IPS-18c (cell line): ENCODE data around the gene MBTPS2.
"Not testable (repeated sequence)": the region's sequence is repeated elsewhere in the genome, so short reads cannot be mapped to it uniquely, and the experiment has no call there.

ENCODE experiments used
- H3K4me3 ChIP-seq: 2 replicates; pipeline ENCODE4 v1.7.0; 2013; ENCODE audit warnings: low read depth, mild to moderate bottlenecking, low read length, moderate library complexity; ENCODE audit not compliant: insufficient read depth
- H3K9me3 ChIP-seq: one replicate; pipeline ENCODE4 v1.6.1; 2013; ENCODE audit warnings: mild to moderate bottlenecking, low read length, moderate library complexity; ENCODE audit not compliant: control insufficient read depth, insufficient read depth

MBTPS2 gene

GRCh38 chrX:21839334-21840192 lies at the start of gene MBTPS2:
Gene MBTPS2, plus strand, starts transcription at chrX:21839617. Its CDS starts 118 bp downstream, at chrX:21839735.
- H3K4me3 ChIP-seq: peak within 1 kb of the TSS; percentile 77
- no peaks in the 10 kb centered on the region for H3K9me3 ChIP-seq

GRCh38 chrX:21798677-21799219 lies 40.7 kb upstream of the MBTPS2 start:
- Histone ChIP-seq H3K4me3 (no peak overlapping the region), H3K9me3 (no peaks in the 10 kb centered on the region)

GRCh38 chrX:21799767-21800166 lies 39.6 kb upstream of the MBTPS2 start:
- no peaks in the 10 kb centered on the region for H3K9me3 ChIP-seq
- no peak overlapping the region for H3K4me3 ChIP-seq

GRCh38 chrX:21800344-21800770 lies 39.1 kb upstream of the MBTPS2 start:
- Histone ChIP-seq H3K4me3 (no peak overlapping the region), H3K9me3 (no peaks in the 10 kb centered on the region)

GRCh38 chrX:21802054-21802670 lies 37.3 kb upstream of the MBTPS2 start:
- no peaks in the 10 kb centered on the region for H3K9me3 ChIP-seq
- H3K4me3 ChIP-seq: no peak overlapping the region

- Histone ChIP-seq H3K9me3 (no peaks in the 10 kb centered on the region), H3K4me3 (no peak overlapping the region)
Observed at GRCh38 chrX:21802839-21803238, 36.6 kb upstream of the MBTPS2 start.

- peaks cover 3% of the 10 kb centered on the region for H3K9me3 ChIP-seq
- no peak overlapping the region for H3K4me3 ChIP-seq
Observed at GRCh38 chrX:21806691-21807090, 32.7 kb upstream of the MBTPS2 start.

- Histone ChIP-seq H3K9me3 (peaks cover 3% of the 10 kb centered on the region), H3K4me3 (0 out of 2 replicates have a peak overlapping the region, but pooled peaks have one; percentile 17)
Observed at GRCh38 chrX:21811832-21812231, 27.6 kb upstream of the MBTPS2 start.

- no peak overlapping the region for H3K4me3 ChIP-seq
Observed at GRCh38 chrX:21812628-21813027, 26.8 kb upstream of the MBTPS2 start.

GRCh38 chrX:21813612-21814368 lies 25.6 kb upstream of the MBTPS2 start:
- Histone ChIP-seq H3K9me3 (peaks cover 3% of the 10 kb centered on the region), H3K4me3 (no peak overlapping the region)

More at GRCh38 chrX:21812628-21813027, 26.8 kb upstream of the MBTPS2 start:
- H3K9me3 ChIP-seq: peaks cover 3% of the 10 kb centered on the region

- no peaks in the 10 kb centered on the region for H3K9me3 ChIP-seq
- H3K4me3 ChIP-seq: no peak overlapping the region
Observed at GRCh38 chrX:21816136-21816535, 23.3 kb upstream of the MBTPS2 start.

- not testable (repeated sequence) for H3K9me3 ChIP-seq, H3K4me3 ChIP-seq
Observed at GRCh38 chrX:21820170-21820569, 19.2 kb upstream of the MBTPS2 start.

- no peak overlapping the region for H3K4me3 ChIP-seq
- no peaks in the 10 kb centered on the region for H3K9me3 ChIP-seq
Observed at GRCh38 chrX:21821875-21822274, 17.5 kb upstream of the MBTPS2 start.

GRCh38 chrX:21831496-21831895 lies 7.9 kb upstream of the MBTPS2 start:
- H3K4me3 ChIP-seq: no peak overlapping the region
- H3K9me3 ChIP-seq: no peaks in the 10 kb centered on the region

- Histone ChIP-seq H3K9me3 (no peaks in the 10 kb centered on the region), H3K4me3 (no peak overlapping the region)
Observed at GRCh38 chrX:21837056-21837455, 2.4 kb upstream of the MBTPS2 start.

- peak overlapping the region; percentile 77; the same call in 1 of the 2 replicates for H3K4me3 ChIP-seq
- no peaks in the 10 kb centered on the region for H3K9me3 ChIP-seq
Observed at GRCh38 chrX:21838937-21839333, 482 bp upstream of the MBTPS2 start.

- H3K9me3 ChIP-seq: no peaks in the 10 kb centered on the region
- H3K4me3 ChIP-seq: peak overlapping the region; percentile 77
Observed at GRCh38 chrX:21840193-21840545, 752 bp downstream of the MBTPS2 start.
